HG03135 (cell line): ENCODE data around the gene PEAR1.

ENCODE experiments used
- ATAC-seq: cut with Tn5 transposase; IDR thresholded peaks from one replicate; pipeline ENCODE4 v1.9.1; 2021; ENCODE audit warnings: mild to moderate bottlenecking, moderate library complexity; ENCODE audit not compliant: unreplicated experiment

Gene PEAR1

GRCh38 chr1:156882543-156882942 lies 11.0 kb upstream of the PEAR1 start:
- ATAC-seq = no peak

- no peak for ATAC-seq
Observed at GRCh38 chr1:156883919-156884318, 9.6 kb upstream of the PEAR1 start.

- no peak for ATAC-seq
Observed at GRCh38 chr1:156884560-156885184, 8.8 kb upstream of the PEAR1 start.

GRCh38 chr1:156885314-156885713 lies 8.2 kb upstream of the PEAR1 start:
- ATAC-seq = no peak

GRCh38 chr1:156885880-156886355 lies 7.6 kb upstream of the PEAR1 start:
- ATAC-seq = no peak

GRCh38 chr1:156886583-156887281 lies 6.8 kb upstream of the PEAR1 start:
- ATAC-seq = no peak

GRCh38 chr1:156887317-156887716 lies 6.2 kb upstream of the PEAR1 start:
- no peak for ATAC-seq

- ATAC-seq = no peak
Observed at GRCh38 chr1:156887734-156888133, 5.8 kb upstream of the PEAR1 start.

GRCh38 chr1:156889802-156890580 lies 3.5 kb upstream of the PEAR1 start:
- no peak for ATAC-seq

- ATAC-seq = no peak
Observed at GRCh38 chr1:156892190-156893047, 1.1 kb upstream of the PEAR1 start.

- no peak for ATAC-seq
Observed at GRCh38 chr1:156894001-156894400, 483 bp downstream of the PEAR1 start.

- ATAC-seq = no peak
Observed at GRCh38 chr1:156894711-156895454, 1.4 kb downstream of the PEAR1 start.

GRCh38 chr1:156895455-156895812 lies 1.9 kb downstream of the PEAR1 start:
- ATAC-seq = no peak

GRCh38 chr1:156895927-156896326 lies 2.4 kb downstream of the PEAR1 start:
- ATAC-seq = no peak

GRCh38 chr1:156896490-156897033 lies 3.0 kb downstream of the PEAR1 start:
- ATAC-seq = no peak

- ATAC-seq = no peak
Observed at GRCh38 chr1:156897078-156897825, 3.7 kb downstream of the PEAR1 start.

GRCh38 chr1:156898161-156898566 lies 4.6 kb downstream of the PEAR1 start:
- ATAC-seq = no peak

GRCh38 chr1:156898971-156899664 lies 5.6 kb downstream of the PEAR1 start:
- no peak for ATAC-seq
